ENCODE results near the gene CACNA1F.

CACNA1F gene

DNA sequence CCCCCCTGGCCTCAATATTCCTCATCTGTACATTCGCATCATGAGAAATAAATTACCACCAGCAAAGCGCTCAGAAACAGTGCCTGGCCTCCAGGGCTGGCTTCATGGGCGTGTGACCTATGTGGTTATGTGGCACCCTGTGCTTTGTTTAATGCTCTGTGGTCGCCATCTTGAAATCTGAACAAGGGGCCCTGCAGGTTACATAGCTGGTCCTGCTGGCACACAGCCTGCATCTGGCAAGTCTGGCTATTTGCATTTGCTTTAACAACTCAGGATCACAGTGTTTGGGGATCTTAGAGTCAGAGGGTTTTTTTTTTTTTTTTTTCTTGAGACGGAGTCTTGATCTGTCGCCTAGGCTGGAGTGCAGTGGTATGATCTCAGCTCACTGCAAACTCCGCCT, 21.5 kb upstream of the CACNA1F start:
- TF ChIP-seq POLR2AphosphoS5 (IDR thresholded peaks at IDR 0.05; ENCODE audit: low read depth) (no peak), REST (IDR thresholded peaks at IDR 0.05; ENCODE audit: insufficient replicate concordance, low read depth) (no peak), CTCF (IDR thresholded peaks at IDR 0.05; ENCODE audit: insufficient read depth, low read length) (no peak), GABPA (IDR thresholded peaks at IDR 0.05; ENCODE audit: low read depth) (no peak), SPI1 (IDR thresholded peaks at IDR 0.05; ENCODE audit: borderline replicate concordance, low read depth) (no peak)
- H3K4me3 ChIP-seq (replicated peaks; ENCODE audit: insufficient read depth, low read length), result no peak overlapping the region
- no peak for DNase-seq (ENCODE audit: low read depth in 1 of 2, low spot score in 1 of 2)
- H3K27me3 ChIP-seq (ENCODE audit: insufficient read depth, poor library complexity, severe bottlenecking), result no peaks in the 10 kb centered on the region
- no peak overlapping the region for H3K27ac ChIP-seq (replicated peaks)

DNA sequence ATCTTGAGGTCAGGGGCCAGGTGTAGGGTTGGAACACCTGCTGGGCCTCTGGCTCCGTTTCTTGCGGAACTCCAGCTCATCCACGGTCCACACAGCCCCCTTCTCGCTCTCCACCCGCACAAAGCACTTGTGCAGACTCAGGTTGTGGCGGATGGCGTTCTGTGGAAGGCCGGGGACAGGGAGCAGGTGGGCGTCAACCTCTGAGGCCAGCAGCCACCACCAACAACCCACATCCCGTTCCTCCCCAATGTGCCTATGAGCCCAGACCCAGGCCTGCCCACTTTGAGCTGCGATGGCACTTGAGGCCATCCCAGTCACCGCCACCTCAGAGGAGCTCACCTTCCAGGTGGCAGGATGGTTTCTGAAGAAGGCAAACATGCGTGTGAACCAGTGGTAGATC, 18.2 kb upstream of the CACNA1F start:
- TF ChIP-seq POLR2AphosphoS5 (IDR thresholded peaks at IDR 0.05; ENCODE audit: low read depth), result no peak
- no peak for TF ChIP-seq CTCF (IDR thresholded peaks at IDR 0.05; ENCODE audit: insufficient read depth, low read length)
- no peak for TF ChIP-seq SPI1 (IDR thresholded peaks at IDR 0.05; ENCODE audit: borderline replicate concordance, low read depth)
- no peak for TF ChIP-seq REST (IDR thresholded peaks at IDR 0.05; ENCODE audit: insufficient replicate concordance, low read depth)
- TF ChIP-seq GABPA (IDR thresholded peaks at IDR 0.05; ENCODE audit: low read depth), result no peak
- DNase-seq (ENCODE audit: low read depth in 1 of 2, low spot score in 1 of 2), result no peak
- H3K27me3 ChIP-seq (ENCODE audit: insufficient read depth, poor library complexity, severe bottlenecking), result no peaks in the 10 kb centered on the region

DNA sequence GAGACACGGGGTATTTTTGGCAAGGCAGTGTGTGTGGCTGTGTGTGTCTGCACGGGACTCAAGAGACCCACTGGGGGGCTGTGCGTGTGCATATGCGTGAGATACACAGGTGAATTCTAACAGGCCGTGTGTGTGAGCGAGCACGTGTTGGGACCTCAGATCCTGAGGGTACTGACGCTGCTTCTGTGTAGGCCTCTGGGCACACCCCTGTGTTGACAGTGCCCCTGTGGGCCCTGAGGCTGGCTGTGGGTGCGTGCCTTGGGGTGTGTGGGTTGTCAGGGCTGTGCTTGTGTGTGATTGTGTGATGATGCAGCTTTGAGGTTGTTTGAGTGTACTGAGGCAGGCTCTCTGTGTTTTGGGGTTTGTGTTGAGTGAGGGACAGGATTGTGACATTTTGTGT, 17.4 kb upstream of the CACNA1F start:
- TF ChIP-seq CTCF (IDR thresholded peaks at IDR 0.05; ENCODE audit: insufficient read depth, low read length) (no peak), SPI1 (IDR thresholded peaks at IDR 0.05; ENCODE audit: borderline replicate concordance, low read depth) (no peak), GABPA (IDR thresholded peaks at IDR 0.05; ENCODE audit: low read depth) (no peak), REST (IDR thresholded peaks at IDR 0.05; ENCODE audit: insufficient replicate concordance, low read depth) (no peak), POLR2AphosphoS5 (IDR thresholded peaks at IDR 0.05; ENCODE audit: low read depth) (no peak)
- H3K27ac ChIP-seq (replicated peaks), result no peak overlapping the region
- H3K4me3 ChIP-seq (replicated peaks; ENCODE audit: insufficient read depth, low read length), result no peak overlapping the region
- DNase-seq (ENCODE audit: low read depth in 1 of 2, low spot score in 1 of 2), result no peak
- H3K27me3 ChIP-seq (ENCODE audit: insufficient read depth, poor library complexity, severe bottlenecking), result no peaks in the 10 kb centered on the region

More for the DNA sequence above, 18.2 kb upstream of the CACNA1F start:
- no peak overlapping the region for H3K4me3 ChIP-seq (replicated peaks; ENCODE audit: insufficient read depth, low read length)
- no peak overlapping the region for H3K27ac ChIP-seq (replicated peaks)

All from HL-60 (cell line).